HG03066 (cell line): ENCODE measurements around the gene DTNB.

ENCODE experiments used
- ATAC-seq: cut with Tn5 transposase; IDR thresholded peaks from one replicate; pipeline ENCODE4 v1.9.1; 2021; ENCODE audit warnings: low read depth; ENCODE audit not compliant: unreplicated experiment

DTNB gene

DNA sequence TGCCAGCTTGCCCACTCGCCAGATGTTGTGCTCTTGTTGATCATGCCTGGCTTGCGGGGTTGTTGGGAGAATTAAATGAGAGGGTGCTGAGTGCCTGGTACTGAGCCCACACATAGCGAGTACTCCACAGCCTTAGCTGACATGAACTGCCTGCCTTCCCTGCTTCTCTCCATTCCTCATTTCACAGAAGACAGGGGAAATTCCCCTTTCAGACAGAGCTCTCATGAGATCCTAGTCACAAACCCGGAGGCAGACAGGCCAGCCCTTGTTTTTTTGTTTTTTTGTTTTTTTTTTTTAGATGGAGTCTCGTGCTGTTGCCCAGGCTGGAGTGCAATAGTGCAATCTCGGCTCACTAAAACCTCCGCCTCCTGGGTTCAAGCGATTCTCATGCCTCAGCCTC lies 314.5 kb downstream of the DTNB start:
- no peak for ATAC-seq

DNA sequence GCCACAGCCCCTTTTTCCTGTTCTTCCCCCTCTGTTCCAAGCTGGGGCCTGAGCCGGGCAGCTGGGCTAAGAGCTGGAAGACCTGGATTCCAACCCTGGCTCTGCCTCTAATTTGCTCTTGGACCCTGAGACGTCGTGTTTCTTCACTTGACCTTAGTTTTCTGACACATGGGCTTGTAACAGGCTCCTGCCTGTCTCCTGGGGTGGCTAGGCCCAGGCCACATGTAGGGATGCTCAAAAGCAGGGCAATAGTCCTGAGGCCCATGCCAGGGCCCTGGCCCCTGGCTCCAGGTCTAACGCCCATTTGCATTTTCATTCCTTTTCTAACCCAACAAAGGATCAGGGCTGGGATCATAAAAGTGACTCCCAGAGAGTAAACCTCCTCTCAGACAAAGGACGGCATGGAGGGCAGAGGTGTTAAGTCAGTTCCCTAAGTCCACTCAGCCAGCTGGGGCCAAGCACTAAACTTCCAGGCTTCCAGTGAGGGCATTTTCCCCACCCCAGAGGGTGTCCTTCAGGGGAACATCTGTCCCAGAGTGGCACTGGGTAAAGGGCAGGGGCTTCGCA lies 315.0 kb downstream of the DTNB start:
- ATAC-seq = no peak

DNA sequence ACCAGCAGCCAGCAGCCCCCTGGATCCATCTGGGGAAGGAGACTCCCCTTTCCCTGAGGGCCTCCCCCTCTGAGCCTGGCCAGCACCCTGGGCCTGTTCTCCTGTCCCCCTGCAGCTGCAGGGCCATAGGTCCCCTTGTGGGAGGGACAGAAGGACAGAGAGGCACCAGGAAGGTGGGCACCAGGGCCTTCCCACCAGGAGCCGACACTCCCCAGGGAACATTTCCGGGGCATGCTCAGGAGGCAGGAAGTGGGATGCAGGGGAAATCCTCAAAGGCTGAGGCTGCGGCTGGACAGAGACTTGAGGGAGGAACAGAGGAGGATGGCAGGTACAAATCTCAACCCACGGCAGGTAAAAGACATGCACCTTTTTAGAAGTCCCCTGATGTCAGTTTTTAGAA lies 317.3 kb downstream of the DTNB start:
- no peak for ATAC-seq

DNA sequence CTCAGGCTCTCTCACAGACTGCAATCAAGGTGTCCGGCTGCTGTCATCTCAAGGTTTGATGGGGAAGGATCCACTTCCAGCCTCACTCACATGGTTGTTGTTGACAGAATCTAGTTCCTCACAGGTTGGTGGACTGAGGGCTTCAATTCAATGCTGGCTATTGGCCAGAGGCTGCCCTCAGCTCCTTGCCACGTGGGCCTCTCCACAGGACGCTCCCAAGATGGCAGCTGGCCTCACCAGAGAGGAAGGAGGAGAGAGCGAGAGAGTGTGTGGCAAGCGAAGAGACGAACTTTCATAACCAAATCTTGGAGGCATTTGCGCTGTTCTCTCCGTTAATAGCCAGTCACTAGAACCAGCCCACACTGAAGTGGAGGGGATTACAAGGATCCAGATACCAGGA lies 318.1 kb downstream of the DTNB start:
- no peak for ATAC-seq

DNA sequence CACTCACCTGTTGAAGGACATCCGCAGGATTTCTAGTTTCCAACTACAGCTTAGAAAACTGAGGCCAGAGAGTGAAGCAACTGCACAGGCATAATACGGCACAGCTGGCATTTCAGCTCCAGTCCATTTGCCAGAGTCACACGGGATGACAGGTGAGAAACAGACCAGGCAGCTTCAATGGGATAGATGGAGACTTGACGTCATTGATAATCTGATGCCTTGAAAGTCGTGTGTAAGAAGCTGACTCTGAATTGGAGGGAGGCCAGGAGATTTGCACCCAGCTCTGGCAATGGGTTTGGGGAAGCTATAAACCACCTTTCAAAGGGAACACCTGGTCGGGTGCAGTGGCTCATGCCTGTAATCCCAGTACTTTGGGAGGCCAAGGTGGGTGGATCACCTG lies 319.3 kb downstream of the DTNB start:
- no peak for ATAC-seq

DNA sequence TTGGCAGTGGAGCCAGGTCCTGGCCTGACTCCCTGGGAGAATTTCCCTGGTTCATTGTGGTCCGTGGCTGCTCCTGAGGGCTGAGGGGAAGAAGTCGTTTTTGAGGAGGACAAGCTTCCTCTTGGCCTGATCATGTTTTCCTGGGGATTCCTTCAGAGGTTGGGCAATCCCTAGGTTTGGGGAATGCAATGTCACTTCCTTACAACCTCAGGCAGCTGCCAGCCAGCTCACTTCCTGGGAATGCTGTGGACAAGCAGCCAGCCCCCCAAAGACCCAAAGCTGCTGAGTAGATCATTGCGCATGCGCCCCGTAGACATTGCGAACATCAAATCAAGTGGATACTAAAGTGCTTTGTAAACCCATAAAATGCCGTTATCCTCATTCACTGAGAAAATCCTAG lies 324.0 kb downstream of the DTNB start:
- no peak for ATAC-seq

DNA sequence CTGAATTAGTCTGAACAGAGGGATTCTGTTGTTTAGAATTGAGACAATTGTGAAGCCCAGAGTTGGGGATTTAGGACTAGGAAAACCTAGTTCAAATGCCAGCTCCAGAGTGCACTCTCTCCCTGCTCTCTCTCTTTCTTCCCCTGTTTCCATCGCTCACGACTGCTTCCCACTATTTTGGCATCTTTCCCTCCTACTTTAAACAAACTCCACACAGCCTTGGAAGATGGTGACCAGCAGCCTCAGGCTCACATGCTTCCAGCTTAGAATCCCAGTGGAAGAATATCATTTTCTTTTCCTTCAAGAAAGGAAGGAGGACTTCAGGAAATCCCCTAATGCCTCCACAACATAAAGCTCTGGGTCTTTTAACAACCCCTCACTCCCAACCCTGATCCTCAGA lies 325.5 kb downstream of the DTNB start:
- no peak for ATAC-seq

DNA sequence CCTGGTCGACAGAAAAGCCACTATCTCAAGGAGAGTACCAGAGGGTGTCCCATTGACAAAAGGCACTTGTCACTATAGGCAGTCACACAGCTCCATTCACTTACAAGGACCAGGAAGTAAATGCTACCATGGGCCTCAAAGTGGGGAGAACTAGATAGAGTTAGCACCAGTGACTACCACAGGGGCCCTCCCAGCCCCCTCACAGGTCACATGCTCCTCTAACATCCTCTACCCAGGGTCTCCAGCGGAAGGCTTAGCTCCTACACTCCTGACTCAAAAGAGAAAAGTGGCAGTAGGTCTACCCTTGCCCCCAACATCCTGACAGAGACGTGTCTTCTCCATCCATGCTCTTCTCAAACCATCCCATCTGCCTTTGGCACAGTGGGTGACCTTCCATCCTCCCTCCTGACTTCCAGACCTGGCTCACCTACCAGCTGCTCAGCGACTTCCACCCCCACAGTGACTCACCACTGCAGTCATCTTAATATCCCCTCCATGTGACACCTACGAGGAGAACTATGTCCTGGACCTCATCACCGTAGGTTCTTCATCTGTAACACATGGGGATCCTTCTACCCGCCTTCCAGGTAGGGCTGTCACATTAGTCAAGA lies 326.1 kb downstream of the DTNB start:
- ATAC-seq = no peak

DNA sequence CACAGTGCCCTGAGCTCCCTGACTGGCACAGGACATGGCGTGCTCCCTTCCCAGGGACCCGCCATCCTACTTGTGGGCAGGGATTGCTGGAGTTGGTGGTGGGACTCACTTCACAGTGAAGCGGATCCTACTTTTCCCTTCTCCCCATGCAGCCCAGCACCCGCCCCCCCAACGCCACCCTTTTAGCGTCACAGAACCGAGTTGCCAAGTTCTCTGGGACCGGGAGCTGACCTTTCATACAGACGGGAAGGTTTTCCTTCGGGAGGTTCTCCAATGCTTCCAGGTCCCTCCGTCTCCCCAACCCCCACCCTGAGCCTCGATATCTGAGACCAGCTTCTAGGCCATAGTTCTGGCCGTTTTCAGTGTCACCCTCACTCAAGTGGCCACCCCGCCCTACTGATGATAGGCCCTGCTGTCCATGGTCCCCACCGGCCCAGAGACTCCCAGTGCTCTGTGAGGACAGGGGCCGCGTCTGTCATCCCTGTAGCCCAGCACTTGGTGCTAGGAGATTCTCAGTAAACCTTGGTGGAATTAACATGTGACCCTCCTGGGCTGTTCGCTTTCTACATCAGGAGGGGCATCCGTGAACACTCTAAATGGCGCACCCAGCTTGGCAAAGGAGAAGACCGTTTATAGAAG lies 330.1 kb downstream of the DTNB start:
- ATAC-seq = no peak

DNA sequence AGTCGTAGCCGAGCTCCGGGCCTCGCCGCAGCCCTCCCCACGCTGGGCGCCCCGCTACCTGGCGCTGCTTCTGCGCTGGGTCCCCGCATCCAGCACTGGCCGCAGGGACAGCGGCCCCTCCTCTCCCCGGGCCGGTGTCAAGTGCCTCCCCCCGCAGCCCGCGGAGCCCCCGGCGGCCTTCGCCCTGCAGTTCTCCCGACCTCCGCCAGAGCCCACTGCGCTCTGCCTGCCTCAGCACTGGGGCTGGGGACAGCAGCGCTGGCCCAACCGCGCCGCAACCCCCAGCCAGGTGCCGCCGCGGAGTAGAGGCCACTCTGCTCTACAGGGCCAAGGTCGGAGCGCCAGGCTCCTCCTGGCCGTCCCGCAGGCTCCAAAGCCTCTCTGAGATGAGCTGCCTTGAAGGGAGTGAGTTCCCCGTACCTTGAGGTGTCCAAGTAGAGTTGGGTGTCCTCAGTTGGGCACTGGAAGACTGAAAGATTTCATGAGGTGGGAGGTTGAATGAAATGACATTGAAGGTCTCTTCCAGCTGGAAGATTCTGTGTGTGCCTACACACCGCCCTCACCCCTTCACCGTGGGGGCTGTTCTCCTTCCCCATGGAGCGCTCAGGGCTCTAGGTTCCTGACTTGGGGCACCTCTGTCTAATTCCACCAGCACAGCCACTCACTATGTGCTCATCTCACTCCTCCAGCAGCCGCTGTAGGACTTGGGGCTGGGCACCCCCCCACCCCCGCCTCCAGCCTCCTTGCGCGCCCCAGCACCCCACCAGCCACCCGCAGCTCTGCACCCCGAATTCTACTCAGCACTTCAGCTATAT lies 330.8 kb downstream of the DTNB start:
- peak; percentile 69 for ATAC-seq

DNA sequence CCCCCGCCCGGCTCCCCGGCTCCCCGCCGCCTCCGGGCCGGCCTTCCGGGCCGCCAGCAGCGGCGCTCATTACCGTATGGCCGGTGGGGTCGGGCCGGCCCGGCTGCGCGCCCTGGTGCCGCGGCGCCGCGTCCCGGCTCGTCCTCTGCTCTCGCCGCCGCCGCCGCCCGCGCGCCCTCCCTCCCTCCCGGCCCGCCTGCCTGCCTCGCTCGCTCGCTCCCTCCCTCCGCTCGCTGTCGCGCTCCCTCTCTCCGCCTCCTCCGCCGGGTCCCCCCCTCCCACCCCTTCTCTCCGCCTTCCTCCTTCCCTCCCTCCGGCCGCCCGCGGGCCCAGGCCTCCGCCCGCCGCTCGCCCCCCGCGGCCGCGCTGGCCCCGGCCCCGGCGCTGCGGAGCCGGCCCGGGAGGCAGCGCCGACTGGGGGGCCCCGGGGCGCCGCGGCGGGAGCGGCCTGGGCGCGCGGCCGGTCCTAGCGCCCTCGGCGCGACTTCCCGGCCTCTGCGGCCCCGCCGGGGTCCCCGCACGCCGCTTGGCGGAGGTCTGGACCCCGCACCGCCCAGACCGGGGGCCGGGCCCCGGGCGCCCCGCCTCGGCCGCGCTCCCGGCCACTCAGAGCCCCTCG lies 331.5 kb downstream of the DTNB start, which contains the start of gene DNMT3A:
Gene DNMT3A (minus strand): TSS at position 173 of the 619 bp plus-strand sequence. CDS start 27,941 bp downstream, outside the sequence.
- ATAC-seq = peak; percentile 16

DNA sequence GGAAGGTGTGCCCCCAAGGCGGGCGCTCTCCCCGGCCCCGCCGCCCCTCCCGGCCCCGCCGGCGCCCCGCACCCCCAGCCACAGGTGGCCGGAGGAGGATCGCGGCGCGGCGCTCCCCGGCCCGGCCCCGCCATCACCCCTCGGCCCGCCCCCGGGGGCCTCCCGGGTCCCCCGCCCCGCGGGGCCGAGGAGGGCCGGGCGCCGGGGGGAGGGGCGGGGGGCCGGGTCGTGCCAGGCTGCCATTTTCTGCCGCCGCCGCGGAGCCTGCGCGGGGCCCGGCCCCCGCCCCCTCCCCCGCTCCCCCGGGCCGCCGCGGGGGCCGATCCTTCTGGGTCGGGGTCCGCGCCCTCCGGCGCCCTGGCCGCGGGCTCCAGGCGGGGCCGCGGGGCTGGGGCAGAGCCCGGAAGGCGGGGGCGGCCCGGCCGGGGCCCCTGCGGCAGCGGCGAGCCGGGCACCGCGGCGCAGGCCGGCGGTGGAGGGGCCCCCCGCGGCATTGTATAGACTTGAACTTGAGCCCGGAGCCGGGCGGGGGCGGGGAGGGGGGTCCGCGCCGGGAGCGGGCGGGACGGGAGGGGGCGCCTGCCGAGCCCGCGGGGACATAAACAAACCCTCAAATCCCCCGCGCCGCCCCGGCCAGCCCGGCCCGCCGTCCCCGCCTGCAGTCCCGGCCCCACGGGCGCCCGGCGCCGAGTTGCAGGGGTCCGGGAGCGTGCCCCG lies 332.2 kb downstream of the DTNB start:
- ATAC-seq = peak; percentile 24

DNA sequence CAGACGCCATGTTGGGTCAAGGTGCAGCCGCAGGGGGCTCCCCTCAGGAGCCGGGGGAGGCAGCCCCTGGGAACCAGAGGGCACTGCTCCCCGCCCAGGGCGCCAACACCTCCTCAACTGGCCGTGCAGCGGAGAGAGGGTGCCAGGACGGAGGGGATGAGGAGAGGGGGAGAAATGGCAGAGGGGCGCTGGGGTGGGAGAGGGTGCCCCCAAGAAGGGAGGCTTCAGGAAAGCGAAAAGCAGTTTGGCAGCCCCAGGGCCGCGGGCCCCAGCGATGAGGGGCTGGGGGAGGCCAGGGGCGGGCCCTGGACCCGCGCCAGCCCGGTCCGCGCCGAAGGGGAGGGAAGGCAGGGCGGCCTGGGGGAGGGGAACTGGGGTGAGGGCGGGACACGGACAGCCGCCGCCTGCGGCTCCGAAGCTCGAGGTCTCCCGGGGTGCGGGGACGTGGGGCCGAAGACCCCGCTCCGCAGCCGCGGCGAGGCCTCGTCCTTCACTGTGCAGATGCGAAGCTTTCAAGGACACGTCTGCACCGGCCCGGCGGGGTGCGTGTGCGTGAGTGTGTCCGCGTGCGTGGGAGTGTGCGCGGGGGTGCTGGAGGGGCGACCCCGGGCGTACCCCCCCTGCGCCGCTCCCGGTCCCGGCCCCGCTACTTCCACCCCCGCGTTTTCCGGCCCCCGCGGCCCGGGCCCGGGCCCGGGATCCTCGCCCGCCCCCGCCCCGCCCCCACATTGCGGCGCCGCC lies 333.0 kb downstream of the DTNB start:
- no peak for ATAC-seq

DNA sequence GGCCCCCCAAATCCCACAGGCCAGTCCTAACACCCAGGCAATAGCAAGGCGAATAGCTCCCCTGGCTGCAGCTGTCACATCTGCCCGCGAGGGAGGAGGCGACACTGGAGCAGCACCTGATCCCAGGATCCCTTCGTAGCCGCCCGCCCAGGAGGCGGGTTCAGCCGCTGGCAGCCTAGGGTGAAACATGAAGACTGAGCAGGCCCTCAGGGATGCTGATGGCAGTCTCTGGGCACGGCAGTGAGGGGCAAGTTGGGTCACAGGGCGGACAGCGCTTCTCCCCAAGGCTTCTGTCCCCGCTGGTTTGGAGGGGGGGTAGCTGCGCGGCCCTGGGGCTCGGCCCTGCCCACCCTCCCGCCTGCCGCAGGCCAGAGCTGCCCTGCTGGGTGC lies 333.6 kb downstream of the DTNB start:
- ATAC-seq = no peak

DNA sequence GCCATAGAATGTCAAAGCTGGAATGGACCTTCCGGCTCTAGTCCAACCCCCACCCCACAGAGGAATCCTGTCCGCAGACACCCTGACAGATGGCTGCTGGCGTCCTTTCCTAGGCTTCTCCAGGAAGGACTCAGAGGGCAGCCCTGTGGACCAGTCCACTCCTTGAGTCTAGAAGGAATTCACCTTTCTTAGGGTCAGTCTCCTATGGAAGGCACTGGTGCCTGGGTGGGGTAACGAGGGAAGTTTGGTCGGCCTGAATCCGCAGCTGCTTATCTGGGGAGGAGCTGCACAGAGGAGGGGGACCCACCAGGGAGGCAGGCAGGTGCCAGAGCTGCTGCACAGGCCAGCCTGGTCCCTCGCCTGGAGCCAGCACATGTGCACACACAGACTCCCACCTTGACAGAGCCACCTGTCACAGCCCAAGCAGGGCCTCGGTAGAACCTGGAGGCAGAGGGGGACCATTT lies 334.1 kb downstream of the DTNB start:
- ATAC-seq = no peak

DNA sequence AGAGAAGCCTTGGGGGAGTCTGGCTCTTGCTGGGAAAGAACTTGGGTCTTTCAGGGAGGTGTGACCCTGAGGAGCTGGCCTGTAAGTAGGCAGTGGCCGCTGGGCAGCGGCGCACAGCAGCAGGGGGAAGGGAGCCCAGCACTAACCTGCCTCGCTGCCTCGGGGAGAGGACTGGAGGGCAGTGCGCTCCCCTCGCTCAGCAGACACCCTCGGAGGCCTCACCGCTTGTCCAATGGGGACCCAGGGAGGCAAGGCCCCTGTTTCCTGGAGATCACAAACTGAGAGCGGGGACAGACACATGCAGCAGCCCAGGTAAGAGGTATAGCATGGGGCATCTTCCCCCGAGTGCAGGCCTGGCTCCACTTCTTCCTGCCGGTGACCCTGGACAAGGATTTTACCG lies 335.0 kb downstream of the DTNB start:
- ATAC-seq = no peak

DNA sequence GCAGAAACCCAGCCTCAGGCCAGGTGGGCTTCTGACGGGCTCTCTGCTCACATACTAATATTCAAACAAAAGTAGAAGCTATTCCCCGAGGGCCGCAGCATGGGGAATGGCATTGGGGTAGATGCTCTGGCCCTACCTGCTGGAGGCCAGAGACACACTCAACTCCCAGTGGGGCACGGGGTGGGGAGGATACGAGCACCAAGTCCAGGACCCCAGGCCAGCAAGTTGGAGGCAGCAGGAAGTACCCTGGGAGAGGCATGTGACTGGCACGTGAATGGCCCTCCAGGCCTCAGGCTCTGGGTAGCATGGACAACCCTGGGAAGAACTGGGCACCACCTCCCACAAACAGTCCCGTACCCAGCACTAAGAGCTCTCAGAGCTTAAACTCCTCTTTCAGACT lies 335.5 kb downstream of the DTNB start:
- no peak for ATAC-seq

DNA sequence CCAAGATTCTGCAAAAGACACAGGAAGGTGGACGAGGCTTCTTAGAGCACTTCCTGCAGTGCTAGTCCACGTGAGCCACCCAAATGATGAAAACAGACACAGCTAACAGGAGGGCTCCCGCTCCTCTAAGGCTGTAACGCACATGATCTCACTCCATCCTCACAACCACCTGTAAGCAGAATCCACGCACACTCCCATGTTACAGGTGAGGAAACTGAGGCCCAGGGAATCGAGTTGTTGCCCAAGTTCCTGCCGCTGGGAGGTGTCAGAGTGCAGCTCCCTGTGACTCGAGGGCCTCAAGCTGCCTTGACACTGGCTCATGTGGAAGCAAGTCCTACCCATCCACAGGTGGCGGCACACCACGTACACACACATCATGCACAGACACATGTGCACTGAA lies 336.1 kb downstream of the DTNB start:
- ATAC-seq = no peak

DNA sequence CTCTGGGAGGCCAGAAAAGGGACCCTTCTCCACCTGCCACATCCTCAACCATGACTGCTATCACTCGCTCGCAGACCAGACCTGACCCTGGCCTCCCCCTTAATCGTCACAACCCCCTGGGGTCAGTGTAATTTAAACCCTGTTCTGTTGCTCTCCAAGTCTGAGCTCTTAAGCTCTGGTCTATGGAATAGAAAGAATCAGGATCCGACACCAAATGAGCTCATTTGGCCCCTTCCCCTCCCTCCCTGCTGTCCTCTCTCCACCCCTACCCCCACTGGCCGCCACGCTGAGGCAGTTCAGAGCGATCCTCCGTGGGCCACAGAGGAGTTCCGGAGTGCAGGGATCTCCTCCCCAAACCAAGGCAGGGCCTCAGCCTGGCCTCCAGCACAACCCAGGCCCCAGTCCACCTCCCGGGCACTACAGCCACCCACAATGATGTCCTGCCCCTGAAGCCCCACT lies 337.0 kb downstream of the DTNB start:
- no peak for ATAC-seq
